HS-5 (cell line): ENCODE data around the gene LRP4.
"Not testable (repeated sequence)": the region's sequence is repeated elsewhere in the genome, so short reads cannot be mapped to it uniquely, and the experiment has no call there.

Experiments used
- DNase-seq: peaks from one replicate; pipeline ENCODE4 v3.0.0-alpha.2; 2012; ENCODE audit warnings: low read depth

LRP4 gene, protein sequence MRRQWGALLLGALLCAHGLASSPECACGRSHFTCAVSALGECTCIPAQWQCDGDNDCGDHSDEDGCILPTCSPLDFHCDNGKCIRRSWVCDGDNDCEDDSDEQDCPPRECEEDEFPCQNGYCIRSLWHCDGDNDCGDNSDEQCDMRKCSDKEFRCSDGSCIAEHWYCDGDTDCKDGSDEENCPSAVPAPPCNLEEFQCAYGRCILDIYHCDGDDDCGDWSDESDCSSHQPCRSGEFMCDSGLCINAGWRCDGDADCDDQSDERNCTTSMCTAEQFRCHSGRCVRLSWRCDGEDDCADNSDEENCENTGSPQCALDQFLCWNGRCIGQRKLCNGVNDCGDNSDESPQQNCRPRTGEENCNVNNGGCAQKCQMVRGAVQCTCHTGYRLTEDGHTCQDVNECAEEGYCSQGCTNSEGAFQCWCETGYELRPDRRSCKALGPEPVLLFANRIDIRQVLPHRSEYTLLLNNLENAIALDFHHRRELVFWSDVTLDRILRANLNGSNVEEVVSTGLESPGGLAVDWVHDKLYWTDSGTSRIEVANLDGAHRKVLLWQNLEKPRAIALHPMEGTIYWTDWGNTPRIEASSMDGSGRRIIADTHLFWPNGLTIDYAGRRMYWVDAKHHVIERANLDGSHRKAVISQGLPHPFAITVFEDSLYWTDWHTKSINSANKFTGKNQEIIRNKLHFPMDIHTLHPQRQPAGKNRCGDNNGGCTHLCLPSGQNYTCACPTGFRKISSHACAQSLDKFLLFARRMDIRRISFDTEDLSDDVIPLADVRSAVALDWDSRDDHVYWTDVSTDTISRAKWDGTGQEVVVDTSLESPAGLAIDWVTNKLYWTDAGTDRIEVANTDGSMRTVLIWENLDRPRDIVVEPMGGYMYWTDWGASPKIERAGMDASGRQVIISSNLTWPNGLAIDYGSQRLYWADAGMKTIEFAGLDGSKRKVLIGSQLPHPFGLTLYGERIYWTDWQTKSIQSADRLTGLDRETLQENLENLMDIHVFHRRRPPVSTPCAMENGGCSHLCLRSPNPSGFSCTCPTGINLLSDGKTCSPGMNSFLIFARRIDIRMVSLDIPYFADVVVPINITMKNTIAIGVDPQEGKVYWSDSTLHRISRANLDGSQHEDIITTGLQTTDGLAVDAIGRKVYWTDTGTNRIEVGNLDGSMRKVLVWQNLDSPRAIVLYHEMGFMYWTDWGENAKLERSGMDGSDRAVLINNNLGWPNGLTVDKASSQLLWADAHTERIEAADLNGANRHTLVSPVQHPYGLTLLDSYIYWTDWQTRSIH (N-terminal part only)

DNA sequence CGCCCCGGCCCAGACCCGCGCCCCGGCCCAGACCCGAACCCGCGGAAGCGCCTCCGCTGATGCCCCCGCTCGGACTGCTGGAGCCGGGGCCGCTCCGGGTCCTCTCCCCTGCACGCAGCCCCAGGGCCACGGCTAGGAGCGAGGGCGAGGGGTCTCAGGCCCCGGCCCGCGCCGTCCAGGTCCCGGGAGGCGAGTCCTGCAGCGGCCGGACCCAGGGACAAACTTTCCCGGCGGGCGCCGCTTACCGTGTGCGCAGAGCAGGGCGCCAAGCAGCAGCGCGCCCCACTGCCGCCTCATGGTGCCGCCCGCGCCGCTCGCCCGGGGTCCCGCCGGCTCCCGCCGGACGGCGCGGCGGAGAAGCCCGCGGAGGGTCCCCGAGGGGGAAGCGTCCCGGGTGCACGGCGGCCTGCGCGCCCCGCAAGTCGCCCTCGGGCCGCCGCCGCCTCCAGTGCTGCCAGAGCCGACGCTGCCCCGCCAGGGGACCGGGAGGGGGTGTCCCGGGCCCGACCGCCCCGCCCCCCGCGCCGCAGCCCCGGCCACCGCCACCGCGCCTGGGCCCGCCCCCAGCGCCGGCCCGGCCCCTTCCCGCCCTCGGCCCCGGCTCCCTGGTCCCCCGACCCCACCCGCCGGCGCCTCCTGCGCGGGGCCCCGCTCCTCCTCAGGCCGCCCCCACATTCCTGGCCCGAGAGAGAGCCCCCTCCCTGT is at the start of gene LRP4:
Gene LRP4 (minus strand): TSS at position 468 of the 705 bp plus-strand sequence. CDS start 171 bp downstream, at position 297.
- no peak for DNase-seq

DNA sequence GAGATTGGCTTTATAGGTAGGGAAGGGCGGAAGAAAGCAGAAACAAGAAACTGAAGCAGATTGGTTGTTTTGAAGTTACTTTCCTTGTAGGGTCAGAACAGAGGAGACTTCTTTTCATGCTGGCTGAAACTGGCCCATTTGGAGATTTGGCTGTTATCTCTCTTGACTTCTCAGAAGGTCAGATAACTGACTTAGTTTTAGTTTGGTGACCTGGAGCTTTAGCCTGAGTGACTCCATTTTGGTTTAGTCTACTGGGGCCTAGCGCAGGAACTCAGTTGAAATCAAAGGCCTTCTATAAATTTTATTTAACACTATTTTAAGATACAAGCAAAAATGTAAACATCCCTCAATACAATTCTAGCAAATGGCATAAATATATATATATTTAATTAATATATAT is 49.6 kb upstream of the LRP4 start:
- no peak for DNase-seq

DNA sequence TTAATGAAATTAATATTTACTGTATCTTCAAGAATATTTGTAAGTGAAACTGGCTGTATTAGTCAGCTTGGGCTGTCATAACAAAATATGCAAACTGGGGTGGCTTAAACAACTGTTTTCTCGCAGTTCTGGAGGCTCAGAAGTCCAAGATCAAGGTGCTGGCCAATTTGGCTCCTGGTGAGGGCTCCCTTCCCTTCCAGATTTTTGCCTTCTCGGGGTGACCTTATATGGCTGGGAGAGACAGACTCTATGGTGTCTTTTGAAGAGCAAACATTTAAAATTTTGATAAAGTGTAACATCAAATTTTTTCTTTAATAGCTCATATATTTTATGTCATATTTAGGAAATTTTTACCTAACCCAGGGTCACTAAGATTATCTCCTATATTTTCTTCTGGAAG is 48.4 kb upstream of the LRP4 start:
- DNase-seq, result no peak

DNA sequence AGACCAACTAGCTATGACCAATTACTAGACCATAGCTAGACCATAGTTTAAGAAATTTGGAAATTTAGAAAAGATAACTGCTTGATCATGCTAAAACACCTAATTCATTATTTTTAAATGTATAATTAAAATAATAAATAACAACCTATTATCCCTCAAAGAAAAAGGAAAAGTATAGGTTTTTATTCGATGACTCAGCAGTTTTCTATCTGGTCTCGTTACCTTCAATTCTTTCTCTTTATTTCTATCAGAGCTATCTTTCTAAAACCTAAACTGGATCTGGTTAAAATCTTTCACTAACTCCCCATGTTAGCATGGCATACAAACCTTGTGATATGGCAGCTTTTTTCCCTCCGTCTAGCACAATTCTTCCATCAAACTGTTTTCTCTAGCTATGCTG is 45.5 kb upstream of the LRP4 start:
- DNase-seq, result no peak

DNA sequence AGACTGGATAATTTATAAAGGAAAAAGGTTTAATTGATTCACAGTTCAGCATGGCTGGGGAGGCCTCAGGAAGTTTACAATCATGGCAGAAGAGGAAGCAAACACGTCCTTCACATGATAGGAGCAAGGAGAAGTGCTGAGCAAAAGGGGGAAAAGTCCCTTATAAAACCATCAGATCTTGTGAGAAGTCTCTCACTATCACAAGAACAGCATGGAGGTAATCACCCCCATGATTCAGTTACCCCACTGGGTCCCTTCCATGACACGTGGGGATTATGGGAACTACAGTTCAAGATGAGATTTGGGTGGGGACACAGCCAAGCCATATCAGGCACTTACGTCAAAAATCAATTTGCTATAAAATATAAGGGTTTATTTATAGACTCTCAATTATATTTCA is 43.5 kb upstream of the LRP4 start:
- not testable (repeated sequence) for DNase-seq

DNA sequence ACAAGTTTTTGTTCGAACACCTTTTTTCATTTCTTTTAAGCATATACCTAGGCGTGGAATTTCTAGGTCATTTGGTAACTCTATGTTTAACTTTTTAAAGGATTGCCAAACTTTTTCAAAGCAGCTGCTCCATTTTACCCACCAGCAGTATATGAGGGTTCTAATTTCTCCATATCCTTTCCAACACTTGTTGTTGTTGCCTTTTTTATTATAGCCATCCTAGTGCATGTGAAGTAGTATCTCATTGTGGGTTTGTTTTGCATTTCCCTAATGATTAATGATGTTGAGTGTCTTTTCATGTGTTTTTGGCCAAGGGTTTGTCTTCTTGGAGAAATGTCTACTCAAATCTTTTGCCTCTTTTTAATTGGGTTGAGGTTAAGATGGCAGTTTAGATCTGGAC is 42.7 kb upstream of the LRP4 start:
- DNase-seq, result no peak

DNA sequence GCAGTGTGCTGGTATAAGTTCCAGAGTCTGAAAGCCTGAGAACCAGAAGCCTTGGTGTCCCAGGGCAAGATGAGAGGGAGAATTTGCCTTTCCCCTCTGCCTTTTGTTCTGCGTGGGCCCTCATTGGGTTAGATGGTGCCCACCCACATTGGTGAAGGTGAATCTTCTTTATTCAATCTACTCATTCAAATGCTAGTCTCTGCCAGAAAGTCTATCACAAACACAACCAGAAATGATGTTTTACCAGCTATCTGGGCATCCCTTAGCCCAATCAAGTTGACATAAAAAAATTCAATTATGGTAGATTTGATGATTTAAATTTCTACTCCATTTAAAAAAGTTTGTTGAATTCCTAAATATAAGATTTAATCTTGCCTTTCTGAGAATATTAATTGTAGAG is 40.4 kb upstream of the LRP4 start:
- no peak for DNase-seq

DNA sequence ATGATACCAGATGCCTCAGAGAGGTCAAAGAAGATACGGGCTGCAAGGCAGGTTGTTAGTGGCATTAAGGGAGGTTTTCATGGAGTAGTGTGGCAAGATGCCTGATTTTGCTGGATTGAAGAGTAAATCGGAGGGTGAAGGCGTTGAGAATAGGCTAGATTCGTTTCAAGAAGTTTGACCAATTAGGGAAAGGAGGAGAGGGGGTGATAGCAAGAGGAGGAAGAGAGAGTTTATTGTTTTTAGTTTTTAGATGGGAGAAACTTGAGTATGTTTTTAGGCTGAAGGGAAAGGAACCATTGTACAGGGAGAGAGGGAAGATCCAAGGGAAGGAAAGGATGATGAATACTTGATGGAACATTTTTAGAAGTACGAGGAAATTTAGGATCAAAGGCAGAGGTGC is 34.7 kb upstream of the LRP4 start:
- no peak for DNase-seq

DNA sequence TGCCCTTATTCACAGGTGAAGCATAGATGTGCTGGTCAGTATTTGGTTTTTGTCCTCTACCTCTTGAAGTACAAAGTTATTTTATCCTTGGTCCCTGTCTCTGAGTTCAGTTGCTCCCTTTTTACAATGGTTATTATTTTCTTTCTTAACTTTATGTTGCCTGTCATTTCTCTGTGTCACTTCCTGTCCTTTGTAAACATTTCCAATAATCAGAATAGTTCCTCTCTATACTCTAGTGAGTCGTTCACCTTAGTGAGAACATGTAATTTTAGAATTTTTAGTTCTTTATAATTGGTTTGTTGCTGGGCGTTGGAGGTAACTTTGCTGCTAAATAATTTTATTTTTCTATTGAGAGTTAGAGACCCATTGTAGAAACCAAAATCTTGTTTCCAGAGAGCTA is 34.2 kb upstream of the LRP4 start:
- DNase-seq, result no peak

DNA sequence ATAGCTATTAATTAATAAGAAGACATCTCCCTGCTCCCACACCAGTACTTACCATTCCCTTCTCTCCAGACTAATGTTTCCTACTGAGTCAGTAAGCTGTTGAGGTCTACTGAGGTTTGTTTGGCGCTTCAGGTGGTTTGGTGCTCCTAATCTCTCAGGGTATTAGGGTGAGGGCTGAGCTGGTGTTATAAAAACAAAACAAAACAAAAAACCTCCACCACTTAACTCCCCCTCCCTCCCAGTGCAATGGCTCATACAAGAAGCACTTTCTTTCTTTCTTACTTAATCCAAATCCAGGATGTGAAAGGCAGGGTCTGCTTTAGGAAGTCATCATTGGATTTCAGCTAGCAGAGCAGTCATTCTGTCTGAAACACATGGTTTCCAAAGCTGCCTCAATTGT is 33.5 kb upstream of the LRP4 start:
- no peak for DNase-seq

DNA sequence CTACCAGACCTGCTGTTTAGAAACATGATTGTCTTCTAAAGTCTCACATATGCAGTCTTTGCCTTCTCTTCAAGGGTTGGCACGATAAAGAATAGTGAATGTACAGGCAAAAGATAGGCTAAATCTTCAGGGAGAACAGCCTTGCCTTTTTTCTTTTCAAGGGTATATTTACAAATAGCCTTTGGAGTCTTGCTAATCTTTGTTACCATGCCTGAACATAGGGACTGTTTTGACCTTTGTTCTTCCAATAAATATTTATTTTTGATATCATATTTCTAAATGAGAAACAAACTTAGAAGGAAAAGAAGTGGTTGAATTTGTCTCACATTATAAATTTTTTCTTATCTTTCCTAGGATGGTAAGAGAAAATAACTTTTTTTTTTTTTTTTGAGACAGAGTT is 30.9 kb upstream of the LRP4 start:
- DNase-seq, result no peak

DNA sequence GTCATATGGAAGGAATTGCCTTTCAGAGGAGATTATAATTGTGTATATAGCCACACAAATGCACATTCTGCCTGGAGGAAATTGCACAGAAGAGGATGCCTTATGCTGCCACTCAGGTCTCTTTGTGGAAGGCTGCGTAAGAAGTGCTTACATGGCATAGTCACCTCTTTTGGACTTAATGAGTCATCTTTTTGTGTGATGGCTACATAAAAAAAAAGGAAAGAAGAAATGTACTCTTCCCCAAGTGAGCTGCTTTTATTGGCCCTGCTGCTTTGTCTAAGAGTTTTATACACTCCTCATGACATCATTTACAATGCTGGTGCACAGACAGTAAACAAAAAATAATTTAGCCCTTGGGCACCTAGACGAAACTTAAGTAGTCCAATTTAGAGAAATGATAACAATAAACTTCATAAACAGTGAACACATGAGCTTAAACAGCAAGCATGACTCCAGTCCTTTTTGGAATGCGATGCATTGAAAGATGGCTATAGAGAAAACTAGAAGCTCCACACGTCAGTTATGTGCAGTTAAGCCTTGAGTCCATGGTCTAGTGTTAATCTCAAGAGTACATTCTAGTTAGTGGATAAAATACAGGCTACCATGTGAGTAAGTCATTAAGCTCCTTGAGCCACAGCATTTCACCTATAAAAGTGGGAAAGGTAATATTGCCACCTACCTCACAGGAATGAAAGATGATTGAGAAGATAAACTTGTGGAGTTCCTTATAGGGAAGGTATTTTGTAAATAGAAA is 30.2 kb upstream of the LRP4 start:
- no peak for DNase-seq

DNA sequence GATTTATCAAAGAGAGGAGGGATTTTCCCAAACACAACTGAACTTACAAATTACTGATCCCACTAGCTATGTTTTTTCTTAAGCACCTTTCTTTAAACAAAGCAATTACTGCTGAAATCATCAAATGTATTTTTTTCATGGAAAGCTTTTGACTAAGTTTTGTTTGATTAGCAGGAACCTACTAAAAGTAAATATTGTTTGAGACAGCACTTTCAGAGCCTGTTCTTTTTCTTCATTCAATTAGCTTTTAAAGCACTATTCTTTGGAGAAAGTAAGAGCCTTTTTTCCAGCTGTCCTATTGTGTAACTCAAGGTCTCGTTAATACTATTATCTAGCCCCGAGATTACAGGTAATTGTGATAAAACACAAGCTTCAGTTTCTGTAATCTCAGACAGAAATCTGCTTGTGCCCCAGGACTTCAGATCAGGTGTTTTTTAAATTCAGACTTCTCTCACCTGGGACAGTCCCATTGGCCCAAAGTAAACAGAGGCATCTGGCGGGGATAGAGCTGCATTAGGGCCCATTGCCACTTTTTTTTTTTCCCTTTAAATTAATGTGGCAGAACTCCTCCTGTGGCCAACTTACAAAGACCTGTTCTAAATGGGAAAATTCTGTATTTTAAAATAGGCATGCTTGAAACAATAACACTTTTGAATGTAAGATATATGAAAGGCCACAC is 29.2 kb upstream of the LRP4 start:
- DNase-seq, result no peak

DNA sequence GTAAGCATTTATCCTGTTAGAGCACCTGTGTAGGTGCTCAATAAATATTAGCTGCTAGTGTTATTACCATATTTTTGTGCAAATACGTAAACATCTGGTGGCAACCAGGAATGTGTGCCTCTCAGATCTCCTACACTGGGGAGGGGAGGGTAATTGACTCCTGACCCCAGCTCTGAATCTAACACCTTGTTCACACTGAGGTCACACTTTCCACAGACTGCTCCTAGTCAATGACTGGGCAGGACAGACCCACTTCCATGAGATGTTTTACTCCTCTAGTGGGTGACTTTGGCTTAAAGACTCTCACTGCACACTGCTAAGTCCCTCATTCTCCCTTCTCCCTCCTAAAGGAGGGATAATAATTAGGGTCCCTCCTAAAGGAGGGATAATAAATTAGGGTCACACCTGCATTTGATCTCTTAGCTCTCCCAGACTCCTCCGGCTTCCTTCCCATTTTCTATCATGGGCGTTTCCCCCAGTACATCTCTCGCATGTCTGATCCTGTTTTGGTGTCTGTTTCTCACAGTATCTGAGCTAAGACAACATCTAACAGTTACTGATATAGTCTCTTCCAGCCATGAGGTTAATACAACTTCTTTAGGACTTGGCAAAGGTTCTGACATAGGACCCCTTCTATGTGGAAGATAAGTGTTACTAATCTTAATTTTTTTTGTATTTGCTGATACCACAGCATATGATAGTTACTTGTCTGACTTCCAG is 26.2 kb upstream of the LRP4 start:
- no peak for DNase-seq

DNA sequence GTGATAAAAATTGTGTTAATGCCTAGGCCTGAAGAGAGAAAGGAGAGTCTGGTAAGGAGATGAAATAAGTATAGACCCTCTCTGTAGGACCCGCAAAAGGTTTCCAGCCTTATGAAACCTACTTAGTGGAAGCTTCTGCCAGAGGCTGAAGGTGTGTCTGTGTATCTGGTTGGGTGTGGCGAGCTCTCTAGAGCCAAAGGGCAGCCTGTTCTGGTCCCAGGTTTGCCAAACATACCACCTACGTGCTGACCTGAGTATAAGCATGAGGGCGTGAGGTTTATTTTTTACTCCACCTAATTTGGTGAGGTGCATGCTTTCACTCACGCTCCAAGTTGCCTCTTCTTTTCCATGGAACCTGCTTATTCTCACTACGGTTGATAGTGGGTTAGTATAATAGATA is 23.8 kb upstream of the LRP4 start:
- no peak for DNase-seq

DNA sequence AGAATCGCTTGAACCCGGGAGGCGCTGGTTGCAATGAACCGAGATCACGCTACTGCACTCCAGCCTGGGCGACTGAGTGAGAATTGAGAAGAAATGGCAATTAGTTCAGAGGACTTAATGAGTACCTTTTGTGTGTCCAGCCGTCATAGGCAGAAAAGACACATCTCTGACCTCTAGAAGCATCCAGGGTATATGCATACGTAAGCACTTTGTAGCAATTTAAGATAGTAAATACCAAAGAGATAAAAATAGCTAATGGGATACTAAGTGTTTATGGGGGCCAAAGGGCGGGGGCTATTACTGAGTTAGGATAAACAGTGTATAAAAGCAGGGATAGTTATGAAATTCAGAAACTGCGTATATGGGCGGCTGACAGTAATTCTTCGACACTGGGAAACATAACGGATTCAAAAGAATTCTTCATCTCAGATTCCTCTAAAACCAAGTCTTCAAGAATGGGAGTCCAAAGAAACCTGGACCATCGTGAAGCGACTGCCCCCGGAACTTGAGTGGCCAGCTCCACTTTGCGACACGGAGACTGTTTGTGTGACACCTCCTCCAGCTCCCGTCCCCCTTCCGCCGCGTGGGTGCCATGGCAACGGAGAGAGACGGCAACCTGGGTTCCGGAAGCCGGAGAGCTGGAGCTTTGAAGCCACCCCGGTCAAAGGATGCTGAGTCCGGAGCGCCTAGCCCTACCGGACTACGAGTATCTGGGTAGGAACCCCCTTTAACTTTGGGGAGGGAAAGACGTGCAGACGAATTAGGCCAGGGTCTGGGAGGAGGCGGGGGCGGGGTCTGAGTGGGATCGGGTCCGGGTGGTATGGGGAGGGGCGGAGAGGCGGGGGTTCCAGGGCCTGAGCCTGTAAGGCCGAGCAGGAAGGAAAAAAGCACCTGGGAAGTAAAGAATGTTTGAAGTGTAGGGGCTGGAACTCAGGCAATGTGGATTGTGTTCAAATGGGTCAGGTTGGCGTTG is 18.1 kb upstream of the LRP4 start, which contains the start of gene CSTPP1:
Gene CSTPP1 (plus strand): TSS at position 624 of the 973 bp plus-strand sequence. CDS start 45 bp downstream, at position 669.
- DNase-seq, result peak; percentile 70

DNA sequence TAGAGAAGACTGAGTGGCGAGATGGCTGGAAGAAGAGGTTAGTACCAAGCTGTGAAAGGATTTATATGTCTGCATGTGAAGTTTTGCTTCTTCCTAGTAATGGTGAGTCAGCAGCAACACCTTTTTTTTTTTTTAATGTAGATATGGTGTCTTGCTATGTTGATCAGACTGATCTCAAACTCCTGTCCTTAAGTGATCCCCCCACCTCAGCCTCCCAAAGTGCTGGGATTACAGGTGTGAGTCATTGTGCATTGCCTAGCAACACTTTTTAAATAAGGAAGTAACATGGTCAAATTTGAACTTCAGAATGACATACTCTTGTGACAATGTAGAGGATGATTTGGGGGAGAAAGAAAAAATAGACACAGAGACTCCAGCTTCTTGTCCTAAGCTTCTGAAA is 11.7 kb upstream of the LRP4 start:
- no peak for DNase-seq

DNA sequence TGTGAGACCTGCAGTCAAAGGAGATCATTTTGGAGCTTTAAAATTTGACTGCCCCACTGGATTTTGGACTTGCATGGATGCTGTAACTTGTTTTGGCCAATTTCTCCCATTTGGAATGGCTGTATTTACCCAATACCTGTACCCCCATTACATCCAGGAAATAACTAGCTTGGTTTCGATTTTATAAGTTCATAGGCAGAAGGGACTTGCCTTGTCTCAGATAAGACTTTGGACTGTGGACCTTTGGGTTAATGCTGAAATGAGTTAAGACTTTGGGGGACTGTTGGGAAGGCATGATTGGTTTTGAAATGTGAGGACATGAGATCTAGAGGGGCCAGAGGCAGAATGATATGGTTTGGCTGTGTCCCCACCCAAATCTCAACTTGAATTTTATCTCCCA is 10.4 kb upstream of the LRP4 start:
- DNase-seq, result not testable (repeated sequence)
